Panc1 (cell line): ENCODE data around the gene LIM2.

Source experiments
- POLR2AphosphoS5 ChIP-seq: IDR thresholded peaks from 2 replicates; pipeline ENCODE4 v1.6.1; 2012; ENCODE audit warnings: mild to moderate bottlenecking, low read depth, low read length, moderate library complexity
- TCF7L2 ChIP-seq: IDR thresholded peaks from 2 replicates; pipeline ENCODE4 v1.6.1; 2011; ENCODE audit warnings: mild to moderate bottlenecking, low read depth, low read length, inconsistent platforms

- TF ChIP-seq TCF7L2, result no peak
- no peak for TF ChIP-seq POLR2AphosphoS5
Observed at GRCh38 chr19:51392701-51393100, 4.9 kb upstream of the LIM2 start.
